SU-DHL-6 (cell line): ENCODE results near the gene TRIM24.

Experiments used
- H2AFZ ChIP-seq: fragments of 200-600 bp; sonication (generic); 2 replicates; pipeline ENCODE4 v1.6.1; 2014; ENCODE audit warnings: low read depth, mild to moderate bottlenecking, moderate library complexity, mixed read lengths, antibody characterized with exemption, low read length; ENCODE audit not compliant: severe bottlenecking
- H3F3A ChIP-seq: fragments of 200-600 bp; shearing (Covaris generic); 2 replicates; pipeline ENCODE4 v1.6.0; 2016; ENCODE audit warnings: antibody characterized with exemption, mild to moderate bottlenecking; ENCODE audit not compliant: insufficient read depth
- H3K27ac ChIP-seq: fragments of 200-600 bp; sonication (generic); 2 replicates; pipeline ENCODE4 v1.5.1; 2016; ENCODE audit warnings: low read depth, mild to moderate bottlenecking, low read length, moderate library complexity, mixed read lengths
- H3K27me3 ChIP-seq: fragments of 200-600 bp; sonication (generic), shearing (Covaris generic); 2 replicates; pipeline ENCODE4 v1.6.0; 2014; ENCODE audit warnings: mild to moderate bottlenecking, low read length
- H3K36me3 ChIP-seq: fragments of 200-600 bp; sonication (generic); 2 replicates; pipeline ENCODE4 v1.6.1; 2014; ENCODE audit warnings: mild to moderate bottlenecking, low read length, mixed read lengths
- H3K4me2 ChIP-seq: fragments of 300-600, 200-600 bp; shearing (Covaris generic), sonication (generic); 2 replicates; pipeline ENCODE4 v1.6.0; 2014; ENCODE audit warnings: low read length, low read depth, mild to moderate bottlenecking; ENCODE audit not compliant: poor library complexity, severe bottlenecking
- H3K4me3 ChIP-seq: fragments of 200-600 bp; sonication (generic); 2 replicates; pipeline ENCODE4 v1.5.1; 2014; ENCODE audit warnings: antibody characterized with exemption, low read length, mild to moderate bottlenecking, mixed read lengths; ENCODE audit not compliant: insufficient read depth, poor library complexity, severe bottlenecking
- H3K79me2 ChIP-seq: fragments of 200-600 bp; sonication (generic); 2 replicates; pipeline ENCODE4 v1.6.1; 2014; ENCODE audit warnings: mild to moderate bottlenecking, low read length, moderate library complexity; ENCODE audit not compliant: insufficient read depth
- H3K9ac ChIP-seq: fragments of 200-600 bp; sonication (generic); 2 replicates; pipeline ENCODE4 v1.7.0; 2014; ENCODE audit warnings: mild to moderate bottlenecking, low read length
- H3K9me2 ChIP-seq: fragments of 200-600 bp; sonication (generic); replicated peaks from 2 replicates; pipeline ENCODE4 v1.6.1; 2014; ENCODE audit warnings: low read length; ENCODE audit not compliant: insufficient read depth
- H3K9me3 ChIP-seq: fragments of 200-600 bp; sonication (generic); 2 replicates; pipeline ENCODE4 v1.6.1; 2014; ENCODE audit warnings: low read length, mixed read lengths; ENCODE audit not compliant: insufficient read depth
- H4K20me1 ChIP-seq: fragments of 200-600 bp; sonication (generic); 2 replicates; pipeline ENCODE4 v1.6.1; 2014; ENCODE audit warnings: low read depth, mild to moderate bottlenecking, antibody characterized with exemption, low read length, moderate library complexity, mixed read lengths
- EZH2phosphoT487 ChIP-seq: fragments of 200-600 bp; sonication (generic), shearing (Covaris generic); conservative IDR thresholded peaks from 2 replicates; pipeline ENCODE4 v1.6.1; 2018; ENCODE audit warnings: mild to moderate bottlenecking, antibody characterized with exemption, low read length, moderate library complexity, mixed read lengths
- TF ChIP-seq, protein P1 (sequence below): fragments of 200-600 bp; sonication (generic); IDR thresholded peaks from one replicate; pipeline ENCODE4 v1.5.1; 2017; ENCODE audit warnings: antibody characterized with exemption, mild to moderate bottlenecking, low read length, moderate library complexity; ENCODE audit not compliant: insufficient read depth, poor library complexity, severe bottlenecking

The TRIM24 gene

DNA sequence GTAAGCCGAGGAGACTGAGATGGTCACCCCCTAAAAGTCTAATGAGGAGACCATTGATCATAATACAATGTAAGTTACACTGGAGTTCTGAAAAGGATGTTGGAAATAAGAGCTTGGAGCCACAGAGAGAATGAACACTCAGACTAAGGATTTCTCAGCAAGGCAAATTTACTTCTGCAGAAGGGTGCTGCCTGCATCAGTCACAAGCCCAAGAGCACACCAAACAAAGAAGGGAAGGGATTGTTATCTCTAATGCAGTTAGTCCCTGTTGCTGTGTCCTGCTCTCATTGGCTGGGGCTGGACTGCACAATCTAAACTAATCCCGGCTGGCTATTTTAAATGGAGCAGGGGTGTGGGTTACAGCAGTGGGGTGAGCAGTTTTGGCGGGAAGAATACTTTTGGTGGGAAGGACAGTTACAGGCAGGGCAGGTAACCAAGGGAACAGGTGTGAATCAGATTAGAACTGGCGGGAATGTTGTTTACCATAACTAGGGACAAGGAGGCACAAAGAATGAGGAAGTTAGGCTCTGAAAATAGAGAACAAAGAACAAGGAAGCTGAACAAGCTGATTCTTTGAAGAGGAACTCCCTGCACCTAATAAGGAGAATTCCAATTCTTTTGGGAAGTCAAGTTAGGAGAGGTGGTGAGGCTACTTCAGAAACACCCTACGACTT is 30.3 kb upstream of the TRIM24 start:
- peaks cover 13% of the 10 kb centered on the region for H3K9me3 ChIP-seq
- H3K4me2 ChIP-seq: no peak overlapping the region
- H3K9ac ChIP-seq: no peak overlapping the region

DNA sequence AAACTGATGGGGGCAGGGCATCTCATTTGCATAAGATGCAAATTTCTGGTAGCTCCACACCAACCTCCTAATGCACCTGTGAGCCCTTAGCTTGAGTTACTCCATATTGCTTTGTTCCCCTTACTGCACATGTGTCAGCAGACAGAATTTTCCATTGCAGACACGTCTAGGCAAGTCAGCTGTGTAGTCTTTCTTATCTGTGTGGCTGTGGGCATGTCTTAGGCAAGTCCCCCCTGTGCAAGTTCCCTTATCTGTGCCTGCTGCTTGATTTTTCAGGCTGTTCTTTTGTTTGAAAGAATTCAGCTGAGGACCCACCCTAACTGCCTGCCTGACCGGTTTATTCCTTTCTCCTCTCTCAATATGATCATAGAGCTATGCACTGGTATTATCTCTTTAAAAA is 28.5 kb upstream of the TRIM24 start:
- Histone ChIP-seq H3K27ac (peak overlapping the region; percentile 32; the same call in 1 of the 2 replicates), H3K79me2 (no peaks in the 10 kb centered on the region)

More for the DNA sequence above, 30.3 kb upstream of the TRIM24 start:
- Histone ChIP-seq H3K36me3 (no peaks in the 10 kb centered on the region), H3K9me2 (no peaks in the 10 kb centered on the region), H3K27me3 (no peaks in the 10 kb centered on the region), H3K79me2 (no peaks in the 10 kb centered on the region), H3K27ac (no peak overlapping the region), H2AFZ (no peak overlapping the region), H3F3A (no peaks in the 10 kb centered on the region), H3K4me3 (no peak overlapping the region), H4K20me1 (no peaks in the 10 kb centered on the region)
- no peak for TF ChIP-seq EZH2phosphoT487
- TF ChIP-seq, protein P1, sequence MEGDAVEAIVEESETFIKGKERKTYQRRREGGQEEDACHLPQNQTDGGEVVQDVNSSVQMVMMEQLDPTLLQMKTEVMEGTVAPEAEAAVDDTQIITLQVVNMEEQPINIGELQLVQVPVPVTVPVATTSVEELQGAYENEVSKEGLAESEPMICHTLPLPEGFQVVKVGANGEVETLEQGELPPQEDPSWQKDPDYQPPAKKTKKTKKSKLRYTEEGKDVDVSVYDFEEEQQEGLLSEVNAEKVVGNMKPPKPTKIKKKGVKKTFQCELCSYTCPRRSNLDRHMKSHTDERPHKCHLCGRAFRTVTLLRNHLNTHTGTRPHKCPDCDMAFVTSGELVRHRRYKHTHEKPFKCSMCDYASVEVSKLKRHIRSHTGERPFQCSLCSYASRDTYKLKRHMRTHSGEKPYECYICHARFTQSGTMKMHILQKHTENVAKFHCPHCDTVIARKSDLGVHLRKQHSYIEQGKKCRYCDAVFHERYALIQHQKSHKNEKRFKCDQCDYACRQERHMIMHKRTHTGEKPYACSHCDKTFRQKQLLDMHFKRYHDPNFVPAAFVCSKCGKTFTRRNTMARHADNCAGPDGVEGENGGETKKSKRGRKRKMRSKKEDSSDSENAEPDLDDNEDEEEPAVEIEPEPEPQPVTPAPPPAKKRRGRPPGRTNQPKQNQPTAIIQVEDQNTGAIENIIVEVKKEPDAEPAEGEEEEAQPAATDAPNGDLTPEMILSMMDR: no peak

DNA sequence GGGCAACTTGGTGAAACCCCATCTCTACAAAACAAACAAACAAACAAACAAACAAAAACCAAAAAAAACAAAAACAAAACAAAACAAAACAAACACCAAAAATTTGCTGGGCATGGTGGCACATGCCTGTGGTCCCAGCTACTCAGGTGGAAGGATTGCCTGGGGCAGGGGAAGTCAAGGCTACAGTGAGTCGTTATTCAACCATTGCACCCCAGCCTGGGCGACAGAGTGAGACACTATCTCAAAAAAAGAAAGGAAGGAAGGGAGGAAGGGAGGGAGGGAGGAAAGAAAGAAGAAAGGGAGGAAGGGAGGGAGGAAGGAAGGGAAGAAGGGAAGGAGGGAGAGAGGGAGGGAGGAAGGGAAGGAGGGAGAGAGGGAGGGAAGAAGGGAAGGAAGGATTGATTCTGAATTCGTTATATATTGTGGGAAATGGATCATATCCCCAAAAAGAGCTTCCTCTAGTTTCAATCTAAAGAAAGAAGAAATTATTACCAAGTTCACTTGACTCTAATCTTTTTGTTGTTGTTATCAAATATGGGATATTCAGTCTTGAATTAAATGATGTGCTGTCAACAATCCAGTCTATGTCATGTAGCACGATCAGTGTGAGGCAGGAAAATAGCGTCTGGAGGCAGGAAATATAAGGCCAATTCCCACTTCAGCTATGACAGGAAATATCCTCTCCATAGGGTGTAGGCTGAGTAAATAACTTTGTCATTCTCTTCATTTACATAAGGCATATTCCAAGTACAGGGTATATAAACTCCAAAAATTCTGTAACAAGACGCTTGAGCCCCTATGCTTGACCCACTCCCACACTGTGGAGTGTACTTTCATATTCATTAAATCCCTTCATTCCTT is 26.2 kb upstream of the TRIM24 start:
- H3K79me2 ChIP-seq: no peaks in the 10 kb centered on the region
- no peaks in the 10 kb centered on the region for H4K20me1 ChIP-seq
- no peak overlapping the region for H3K27ac ChIP-seq
- no peak overlapping the region for H2AFZ ChIP-seq
- no peaks in the 10 kb centered on the region for H3K9me2 ChIP-seq
- H3K36me3 ChIP-seq: no peaks in the 10 kb centered on the region
- H3K9ac ChIP-seq: no peak overlapping the region
- TF ChIP-seq EZH2phosphoT487: no peak
- TF ChIP-seq, protein P1: no peak
- H3K9me3 ChIP-seq: peaks cover 13% of the 10 kb centered on the region
- H3K27me3 ChIP-seq: no peaks in the 10 kb centered on the region
- H3F3A ChIP-seq: no peaks in the 10 kb centered on the region
- no peak overlapping the region for H3K4me3 ChIP-seq
- no peak overlapping the region for H3K4me2 ChIP-seq

More for the DNA sequence above, 28.5 kb upstream of the TRIM24 start:
- Histone ChIP-seq H3K9me3 (peaks cover 13% of the 10 kb centered on the region), H4K20me1 (no peaks in the 10 kb centered on the region), H2AFZ (no peak overlapping the region), H3F3A (no peaks in the 10 kb centered on the region), H3K9ac (no peak overlapping the region), H3K36me3 (no peaks in the 10 kb centered on the region), H3K27me3 (no peaks in the 10 kb centered on the region), H3K4me2 (no peak overlapping the region), H3K9me2 (no peaks in the 10 kb centered on the region), H3K4me3 (no peak overlapping the region)
- no peak for TF ChIP-seq EZH2phosphoT487
- TF ChIP-seq, protein P1: no peak
